K562 (cell line): ENCODE data around the gene TMEM185B. TPM values are rescaled to one million over a fixed set of nuclear protein-coding genes. Genes with fewer than 3 reads are reported as not detected.

ENCODE experiments used
- CHD2 ChIP-seq: IDR thresholded peaks from 2 replicates; pipeline ENCODE4 v1.6.1; 2011; ENCODE audit warnings: low read depth, low read length
- DMBX1 ChIP-seq: fragments of 250-450 bp; sonication (Bioruptor Pico); IDR thresholded peaks from 2 replicates; pipeline ENCODE4 v1.8.0; 2022; ENCODE audit warnings: inconsistent platforms, mild to moderate bottlenecking, moderate library complexity, borderline replicate concordance
- HMGXB4 ChIP-seq: sonication (generic); formaldehyde crosslinking; IDR thresholded peaks from 2 replicates; pipeline ENCODE4 v1.8.1; 2023; ENCODE audit warnings: mild to moderate bottlenecking, missing genetic modification reagents
- KDM1A ChIP-seq, 2 experiments: fragments of 450-650 bp; IDR thresholded peaks; 2 replicates each; pipeline ENCODE4 v1.6.1; 2016; ENCODE audit warnings: mild to moderate bottlenecking in 2 of 2
- L3MBTL2 ChIP-seq: fragments of 450-650 bp; IDR thresholded peaks from 2 replicates; pipeline ENCODE4 v1.6.1; 2016; ENCODE audit warnings: mild to moderate bottlenecking, moderate library complexity
- MIER1 ChIP-seq: fragments of 450-650 bp; IDR thresholded peaks from 2 replicates; pipeline ENCODE4 v1.6.1; 2016; ENCODE audit warnings: antibody characterized with exemption, mild to moderate bottlenecking, low read depth
- MYNN ChIP-seq, 2 experiments: sonication (generic); formaldehyde crosslinking in 1 of 2; IDR thresholded peaks; 2 replicates each; pipeline versions ENCODE4 v1.5.0 to v1.6.1; 2016 to 2020; ENCODE audit warnings: antibody characterized with exemption in 1 of 2, missing genetic modification reagents in 1 of 2
- RERE ChIP-seq: sonication (generic); formaldehyde crosslinking; IDR thresholded peaks from 2 replicates; pipeline ENCODE4 v1.8.0; 2023; ENCODE audit warnings: missing genetic modification reagents, mild to moderate bottlenecking, borderline replicate concordance
- SPI1 ChIP-seq: IDR thresholded peaks from 2 replicates; pipeline ENCODE4 v1.6.1; 2011; ENCODE audit warnings: low read depth, low read length, control low read depth, borderline replicate concordance
- SREBF1 ChIP-seq: fragments of 150-350 bp; IDR thresholded peaks from 2 replicates; pipeline ENCODE4 v1.6.1; 2014; ENCODE audit warnings: antibody characterized with exemption, low read depth, low read length, borderline replicate concordance
- TCF3 ChIP-seq: sonication (generic); formaldehyde crosslinking; IDR thresholded peaks from 2 replicates; pipeline ENCODE4 v1.4.0; 2020; ENCODE audit warnings: mild to moderate bottlenecking, missing genetic modification reagents
- TEAD1 ChIP-seq, 2 experiments: fragments of 450-650 bp in 1 of 2; sonication (generic) in 1 of 2; formaldehyde crosslinking; IDR thresholded peaks; 2 replicates each; pipeline versions ENCODE4 v1.4.0 to v1.8.0; 2020 to 2022; ENCODE audit warnings: mild to moderate bottlenecking in 2 of 2, missing genetic modification reagents in 1 of 2
- ZNF133 ChIP-seq: fragments of 250-450 bp; sonication (Bioruptor Pico); IDR thresholded peaks from 2 replicates; pipeline ENCODE4 v1.4.0; 2020; ENCODE audit warnings: mild to moderate bottlenecking
- ZNF395 ChIP-seq: fragments of 200-800 bp; sonication (Bioruptor generic); IDR thresholded peaks from 2 replicates; pipeline ENCODE4 v1.6.1; 2017; ENCODE audit warnings: missing genetic modification characterization, missing compliant biosample characterization
- ZNF586 ChIP-seq: fragments of 450-650 bp; formaldehyde crosslinking; conservative IDR thresholded peaks from 2 replicates; pipeline ENCODE4 v1.4.0; 2020; ENCODE audit warnings: mild to moderate bottlenecking, moderate library complexity
- ZNF707 ChIP-seq: fragments of 250-450 bp; sonication (Bioruptor Pico); conservative IDR thresholded peaks from 2 replicates; pipeline ENCODE4 v1.8.0; 2022; ENCODE audit warnings: inconsistent platforms, mild to moderate bottlenecking, moderate library complexity
- ZSCAN29 ChIP-seq: fragments of 450-650 bp; IDR thresholded peaks from 2 replicates; pipeline ENCODE4 v1.6.1; 2017
- ZSCAN32 ChIP-seq: fragments of 450-650 bp; formaldehyde crosslinking; IDR thresholded peaks from 2 replicates; pipeline ENCODE4 v1.4.0; 2020; ENCODE audit warnings: mild to moderate bottlenecking, moderate library complexity
- polyA plus RNA-seq, 8 experiments: library from polyadenylated mRNA; depleted of rRNA in 4 of 8; stranded (reverse) in 5 of 8; unstranded in 3 of 8; fragments of >200 nt; fragmentation: Nextera tagmentation in 2 of 8; fragmentation: Illumina TruSeq in 1 of 8; extraction: Ambion mirVana in 2 of 8; extraction: Trizol in 1 of 8; gene quantifications; 2 replicates each; pipeline versions ENCODE4 v1.2.1 to v1.2.3, GENCODE V29; 2011 to 2014; ENCODE audit warnings: inconsistent platforms in 1 of 8, missing spikeins in 1 of 8
- total RNA-seq, 7 experiments: library from RNA; depleted of rRNA in 6 of 7; stranded (reverse); fragments of >200 nt in 6 of 7; fragmentation: Illumina TruSeq in 2 of 7; extraction: Trizol in 2 of 7; gene quantifications; 2 replicates each; pipeline versions ENCODE4 v1.2.1 to v1.2.3, GENCODE V29; 2011 to 2021; ENCODE audit warnings: low replicate concordance in 1 of 7
- TF ChIP-seq, protein P1 (sequence below): sonication (generic); formaldehyde crosslinking; IDR thresholded peaks from 2 replicates; pipeline ENCODE4 v1.8.0; 2022; ENCODE audit warnings: missing genetic modification reagents, mild to moderate bottlenecking, moderate library complexity, borderline replicate concordance

Gene TMEM185B
- total and polyA plus RNA-seq, 9 of the 15 experiments (the other 6 are each of a cell fraction or from before 2014, with no cell fraction given): 2.9 to 28.2 (median 11.5) TPM

GRCh38 chr2:120252225-120253020, 29.2 kb upstream of the TMEM185B start, which contains the start of gene RALB (continued):
- TF ChIP-seq TCF3 (no peak), ZSCAN32 (CRISPR knock-in tag) (no peak), SPI1 (no peak), CHD2 (peak; percentile 58), MYNN (IDR thresholded peaks at IDR 0.05) (no peak), MYNN (CRISPR knock-in tag; IDR thresholded peaks at IDR 0.05) (no peak), ZNF586 (CRISPR knock-in tag) (no peak), ZNF707 (no peak), TEAD1 (CRISPR knock-in tag; IDR thresholded peaks at IDR 0.05) (peak; percentile 20 to 30; a peak in 1 of 4 replicates), HMGXB4 (no peak), ZNF133 (no peak), L3MBTL2 (no peak), MIER1 (no peak; the same call in 1 of the 2 replicates), RERE (CRISPR knock-in tag) (no peak), ZSCAN29 (no peak), DMBX1 (CRISPR knock-in tag) (0 out of 2 replicates have a peak, but pooled peaks have one; percentile 15), ZNF395 (CRISPR knock-in tag) (no peak), KDM1A (IDR thresholded peaks at IDR 0.05) (no peak), SREBF1 (no peak)
- TF ChIP-seq, protein P1, sequence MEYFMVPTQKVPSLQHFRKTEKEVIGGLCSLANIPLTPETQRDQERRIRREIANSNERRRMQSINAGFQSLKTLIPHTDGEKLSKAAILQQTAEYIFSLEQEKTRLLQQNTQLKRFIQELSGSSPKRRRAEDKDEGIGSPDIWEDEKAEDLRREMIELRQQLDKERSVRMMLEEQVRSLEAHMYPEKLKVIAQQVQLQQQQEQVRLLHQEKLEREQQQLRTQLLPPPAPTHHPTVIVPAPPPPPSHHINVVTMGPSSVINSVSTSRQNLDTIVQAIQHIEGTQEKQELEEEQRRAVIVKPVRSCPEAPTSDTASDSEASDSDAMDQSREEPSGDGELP (CRISPR knock-in tag): peak; percentile 91
